GM12865 (cell line): ENCODE results near the gene MEIS2.

Experiments used
- DNase-seq: peaks from one replicate; pipeline ENCODE4 v3.0.0; 2010; ENCODE audit warnings: low read depth
- H3K4me3 ChIP-seq: 2 replicates; pipeline ENCODE4 v1.5.1; 2011; ENCODE audit warnings: mild to moderate bottlenecking, low read depth, low read length, control low read depth
- TF ChIP-seq, protein P1 (sequence below): IDR thresholded peaks from 2 replicates; pipeline ENCODE4 v1.5.1; 2011; ENCODE audit warnings: low read length, control low read depth, low read depth, inconsistent platforms; ENCODE audit not compliant: insufficient read depth; ENCODE audit errors: missing control alignments

MEIS2 gene

DNA sequence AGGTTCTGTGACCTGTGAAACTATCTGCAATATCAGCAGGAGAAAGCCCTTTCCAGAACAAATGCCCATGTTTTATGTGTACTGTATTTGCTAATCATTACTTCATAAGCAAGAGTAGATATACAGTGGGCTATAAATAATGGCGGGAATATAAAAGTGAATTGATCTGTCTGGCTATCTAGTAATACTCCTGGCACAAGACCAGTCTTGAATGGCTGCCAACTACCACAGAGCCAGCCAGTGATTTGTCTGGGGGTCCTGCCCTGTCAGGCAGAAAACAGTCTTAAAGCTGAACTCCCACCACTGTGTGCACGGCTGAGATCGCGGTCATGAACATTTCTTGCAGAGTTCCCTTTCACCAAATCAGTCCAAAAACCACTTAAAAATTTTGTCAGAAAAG lies 176.3 kb downstream of the MEIS2 start:
- TF ChIP-seq, protein P1, sequence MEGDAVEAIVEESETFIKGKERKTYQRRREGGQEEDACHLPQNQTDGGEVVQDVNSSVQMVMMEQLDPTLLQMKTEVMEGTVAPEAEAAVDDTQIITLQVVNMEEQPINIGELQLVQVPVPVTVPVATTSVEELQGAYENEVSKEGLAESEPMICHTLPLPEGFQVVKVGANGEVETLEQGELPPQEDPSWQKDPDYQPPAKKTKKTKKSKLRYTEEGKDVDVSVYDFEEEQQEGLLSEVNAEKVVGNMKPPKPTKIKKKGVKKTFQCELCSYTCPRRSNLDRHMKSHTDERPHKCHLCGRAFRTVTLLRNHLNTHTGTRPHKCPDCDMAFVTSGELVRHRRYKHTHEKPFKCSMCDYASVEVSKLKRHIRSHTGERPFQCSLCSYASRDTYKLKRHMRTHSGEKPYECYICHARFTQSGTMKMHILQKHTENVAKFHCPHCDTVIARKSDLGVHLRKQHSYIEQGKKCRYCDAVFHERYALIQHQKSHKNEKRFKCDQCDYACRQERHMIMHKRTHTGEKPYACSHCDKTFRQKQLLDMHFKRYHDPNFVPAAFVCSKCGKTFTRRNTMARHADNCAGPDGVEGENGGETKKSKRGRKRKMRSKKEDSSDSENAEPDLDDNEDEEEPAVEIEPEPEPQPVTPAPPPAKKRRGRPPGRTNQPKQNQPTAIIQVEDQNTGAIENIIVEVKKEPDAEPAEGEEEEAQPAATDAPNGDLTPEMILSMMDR, result no peak
- H3K4me3 ChIP-seq, result no peak overlapping the region
- DNase-seq, result no peak

GRCh38 chr15:36921484-36922091 lies 178.8 kb downstream of the MEIS2 start:
- no peak overlapping the region for H3K4me3 ChIP-seq
- TF ChIP-seq, protein P1, result no peak

GRCh38 chr15:36917411-36918267 lies 182.7 kb downstream of the MEIS2 start:
- TF ChIP-seq, protein P1, result no peak
- H3K4me3 ChIP-seq, result no peak overlapping the region
- DNase-seq, result no peak

More at GRCh38 chr15:36921484-36922091, 178.8 kb downstream of the MEIS2 start:
- DNase-seq, result no peak

GRCh38 chr15:36914960-36915808 lies 185.2 kb downstream of the MEIS2 start:
- DNase-seq, result no peak
- no peak overlapping the region for H3K4me3 ChIP-seq
- TF ChIP-seq, protein P1, result no peak

DNA sequence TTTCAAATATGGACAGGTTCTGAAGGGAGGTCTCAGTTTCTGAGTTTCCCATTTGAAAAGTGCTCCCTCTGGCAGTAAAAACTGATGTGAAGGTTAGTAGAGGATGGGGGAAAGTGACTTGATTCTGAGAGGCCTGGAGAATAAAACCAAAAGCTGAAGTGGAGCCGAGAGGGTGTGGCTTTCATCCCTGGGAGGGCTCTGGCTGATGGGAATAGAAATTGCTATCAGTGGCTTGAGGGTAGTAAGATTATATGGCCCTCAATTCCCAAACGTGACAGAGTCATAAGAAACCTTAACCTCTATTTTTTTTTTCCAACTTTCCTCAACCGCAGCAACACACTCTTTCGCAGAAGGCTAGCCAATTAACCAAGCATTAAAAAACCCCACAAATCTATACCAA lies 185.9 kb downstream of the MEIS2 start:
- TF ChIP-seq, protein P1, result no peak
- no peak for DNase-seq
- no peak overlapping the region for H3K4me3 ChIP-seq

DNA sequence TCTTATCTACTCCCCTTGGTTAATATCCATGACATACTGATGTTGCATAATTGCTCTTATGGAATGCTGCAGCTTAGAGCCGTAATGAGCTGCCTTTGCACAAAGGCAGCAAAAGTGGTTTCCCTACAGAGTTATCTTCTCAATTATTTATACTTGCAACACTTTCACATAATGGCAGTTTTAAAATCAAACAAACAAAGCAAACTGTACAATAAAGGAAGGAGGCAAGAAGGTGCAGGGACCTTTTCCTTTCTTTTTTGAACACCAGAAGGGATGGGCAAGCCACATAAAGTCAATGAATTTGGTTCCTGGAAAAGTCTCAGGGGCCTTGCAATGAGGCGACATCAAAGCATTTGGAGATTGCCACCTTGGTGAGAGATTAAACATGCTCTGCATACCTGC lies 188.0 kb downstream of the MEIS2 start:
- no peak for DNase-seq
- H3K4me3 ChIP-seq, result no peak overlapping the region
- TF ChIP-seq, protein P1, result no peak
